ENCODE measurements around the gene RBMS1.

GRCh38 chr2:160291382-160291781 is 202.2 kb downstream of the RBMS1 start:
- no peak for TF ChIP-seq POLR2A (IDR thresholded peaks at IDR 0.05)
- no peak for TF ChIP-seq CTCF (IDR thresholded peaks at IDR 0.05)
